GM18951 (cell line): ENCODE measurements around the gene RNF166.

Experiments
- POLR2A ChIP-seq: IDR thresholded peaks from 4 replicates; pipeline ENCODE4 v1.6.1; 2011; ENCODE audit warnings: mild to moderate bottlenecking; ENCODE audit not compliant: insufficient read length, insufficient read depth; ENCODE audit errors: extremely low read depth
- in situ Hi-C: fragments of 300-500 bp; cut with MboI; formaldehyde crosslinking; loops from one replicate; pipeline ENCODE4 v1.12.0; 2022; ENCODE audit warnings: low sequenced_read_pairs, mixed read lengths, inconsistent platforms; ENCODE audit not compliant: unreplicated experiment

The RNF166 gene

DNA sequence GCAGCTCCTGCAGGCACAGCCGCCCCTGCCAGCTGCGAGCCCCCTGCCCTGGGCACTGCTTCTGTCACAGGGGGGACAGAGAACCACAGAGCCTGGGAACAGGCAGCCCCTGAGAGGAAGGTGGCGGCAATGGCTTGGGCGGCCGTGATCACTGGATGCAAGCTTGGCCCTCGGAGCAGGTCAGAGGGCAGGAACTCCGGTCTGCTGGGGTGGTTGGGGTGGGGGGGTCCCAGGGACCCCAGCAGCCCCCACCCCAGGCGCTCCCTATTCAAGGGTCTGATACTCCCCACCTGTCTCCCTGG, 53.5 kb downstream of the RNF166 start:
- in situ Hi-C loops: no loop called here
- TF ChIP-seq POLR2A: no peak

DNA sequence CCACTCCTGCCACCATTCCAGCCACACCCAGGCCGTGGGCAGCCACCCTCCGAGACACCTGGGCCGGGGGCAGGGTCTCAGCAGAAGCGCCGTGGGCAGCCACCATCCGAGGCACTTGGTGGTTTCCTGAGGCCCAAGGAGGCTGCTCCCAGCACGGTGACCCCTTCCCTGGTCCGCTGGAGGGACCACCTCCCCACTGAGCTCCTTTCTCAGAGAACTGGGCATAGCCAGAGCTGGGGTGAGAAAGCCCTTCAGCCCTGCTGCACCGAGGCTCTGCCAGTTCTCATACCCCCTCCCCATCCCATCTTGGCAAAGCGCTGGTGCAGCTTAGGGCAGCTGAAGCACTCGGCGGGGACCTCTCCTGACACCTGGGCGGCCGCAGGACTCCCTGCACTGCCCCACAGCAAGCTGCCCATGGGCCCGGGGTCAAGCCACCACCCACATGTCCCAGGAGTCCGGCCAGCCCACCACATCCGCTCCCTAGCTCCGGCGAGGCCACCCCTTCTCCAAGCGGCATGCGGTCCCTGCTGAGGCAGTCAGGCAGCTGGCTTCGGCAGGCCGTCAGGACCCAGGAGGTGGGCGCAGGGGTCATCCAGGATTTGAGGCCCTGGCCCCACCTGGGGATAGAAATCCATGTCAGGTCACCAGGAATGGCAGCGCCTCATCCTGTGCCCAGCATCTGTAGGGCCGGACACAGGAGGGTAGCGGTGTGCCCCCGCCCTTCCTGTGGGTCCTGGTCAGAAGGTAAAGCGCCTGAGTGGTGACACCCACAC, 54.0 kb downstream of the RNF166 start:
- in situ Hi-C loops: no loop called here
- no peak for TF ChIP-seq POLR2A

DNA sequence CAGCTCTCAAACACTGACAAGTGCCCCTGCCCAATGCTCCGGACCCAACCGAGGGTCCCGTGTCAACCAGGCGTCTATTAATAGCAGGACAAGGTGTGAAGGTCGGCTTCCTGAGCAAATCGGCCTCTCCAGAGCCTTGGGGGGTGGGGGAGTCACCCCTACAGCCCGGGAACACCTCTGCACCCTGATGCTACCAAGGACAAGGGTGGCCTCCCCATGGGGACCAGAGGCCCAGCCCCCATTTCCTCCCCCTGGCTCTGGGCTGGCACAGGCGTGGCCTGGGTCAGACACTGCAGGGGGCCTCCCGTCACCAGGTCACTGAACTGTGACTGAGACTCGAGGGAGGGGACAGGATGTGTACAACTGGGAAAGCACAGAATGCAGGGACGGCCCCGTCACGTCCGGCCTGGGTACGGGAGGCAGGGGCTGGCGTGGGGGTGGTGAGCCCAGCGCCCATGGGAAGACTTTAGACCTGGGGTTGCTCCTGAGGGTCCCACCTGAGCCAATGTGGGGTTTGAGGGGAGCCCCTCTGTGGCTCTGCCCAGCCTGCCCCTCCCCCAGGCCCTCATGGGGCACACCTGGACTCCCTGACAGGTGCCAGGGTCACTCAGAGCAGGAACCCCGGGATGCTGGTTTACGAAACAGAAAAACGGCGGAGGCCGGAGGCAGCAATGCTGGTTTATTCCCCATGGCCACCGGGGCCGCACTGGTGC, 54.8 kb downstream of the RNF166 start:
- TF ChIP-seq POLR2A: peak; percentile 83
- in situ Hi-C loops: no loop called here

DNA sequence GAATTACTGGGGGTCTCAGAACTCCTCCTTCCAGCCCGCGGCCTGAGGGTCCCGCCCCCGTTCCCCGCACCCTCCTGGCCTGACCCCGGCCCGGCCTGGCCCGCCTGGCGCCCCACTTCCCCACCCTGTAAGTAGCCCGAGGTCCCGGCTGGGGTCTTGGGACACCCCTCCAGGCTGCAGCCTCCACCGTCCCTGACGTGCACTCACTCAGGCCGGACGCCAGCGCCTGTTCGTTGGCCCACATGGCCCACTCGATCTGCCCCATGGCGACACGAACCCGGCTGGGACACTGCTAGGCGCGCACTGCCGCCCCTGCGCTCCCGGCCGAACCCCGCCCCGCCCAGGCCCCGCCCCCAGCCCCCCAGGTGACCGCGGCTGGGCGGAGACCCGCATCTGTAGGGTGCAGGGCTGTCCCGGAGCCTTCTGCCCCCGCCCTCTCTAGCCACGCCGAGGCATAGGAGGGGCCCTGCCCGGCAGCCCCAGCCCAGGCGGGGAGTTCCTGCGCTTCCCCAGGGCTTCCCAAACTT, 55.4 kb downstream of the RNF166 start, which contains the start of gene CYBA:
Gene CYBA (minus strand): TSS at position 305 of the 527 bp plus-strand sequence. CDS start 40 bp downstream, at position 265.
- in situ Hi-C loops: no loop called here
- TF ChIP-seq POLR2A: peak; percentile 92

DNA sequence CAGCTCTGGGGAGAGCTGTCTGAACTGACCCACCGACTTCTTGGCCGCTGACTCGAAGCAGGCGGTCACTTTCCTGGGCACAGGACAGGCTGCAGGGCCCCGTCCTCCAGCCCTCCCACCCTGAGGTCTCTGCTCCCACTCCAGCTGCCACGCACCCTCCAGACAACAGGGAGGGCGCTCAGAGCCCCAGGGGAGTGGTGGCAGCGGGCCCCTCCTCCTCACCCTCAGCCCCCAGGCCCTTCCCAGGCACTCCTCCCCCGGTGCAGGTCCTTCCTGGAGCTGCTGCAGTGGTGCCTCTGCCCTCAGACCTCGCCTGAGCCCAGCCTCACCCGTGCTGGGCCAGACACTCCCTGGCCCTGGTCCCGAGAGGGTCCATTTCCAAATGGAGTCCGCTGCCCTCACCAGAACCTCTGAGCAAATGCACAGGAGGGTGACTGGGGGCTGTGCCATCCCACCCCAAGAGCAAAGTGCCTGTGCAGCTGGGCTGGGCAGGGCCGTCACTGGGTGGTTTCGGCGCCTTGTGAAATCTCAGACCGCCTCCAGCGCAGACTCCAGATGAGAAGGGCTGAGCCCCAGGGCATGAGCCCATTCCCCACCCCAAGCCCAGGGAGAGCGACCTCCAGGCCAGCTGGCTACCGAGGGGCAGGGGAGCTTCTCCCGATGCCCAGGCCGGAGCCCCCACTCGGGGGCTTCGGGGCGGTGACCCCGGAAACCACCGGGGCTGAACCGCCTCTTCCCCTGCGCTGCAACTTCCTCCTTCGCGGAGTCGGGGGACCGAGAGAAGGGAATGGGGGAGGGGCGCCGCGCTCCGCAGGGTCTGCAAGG, 56.1 kb downstream of the RNF166 start:
- in situ Hi-C loops: no loop called here
- no peak for TF ChIP-seq POLR2A

DNA sequence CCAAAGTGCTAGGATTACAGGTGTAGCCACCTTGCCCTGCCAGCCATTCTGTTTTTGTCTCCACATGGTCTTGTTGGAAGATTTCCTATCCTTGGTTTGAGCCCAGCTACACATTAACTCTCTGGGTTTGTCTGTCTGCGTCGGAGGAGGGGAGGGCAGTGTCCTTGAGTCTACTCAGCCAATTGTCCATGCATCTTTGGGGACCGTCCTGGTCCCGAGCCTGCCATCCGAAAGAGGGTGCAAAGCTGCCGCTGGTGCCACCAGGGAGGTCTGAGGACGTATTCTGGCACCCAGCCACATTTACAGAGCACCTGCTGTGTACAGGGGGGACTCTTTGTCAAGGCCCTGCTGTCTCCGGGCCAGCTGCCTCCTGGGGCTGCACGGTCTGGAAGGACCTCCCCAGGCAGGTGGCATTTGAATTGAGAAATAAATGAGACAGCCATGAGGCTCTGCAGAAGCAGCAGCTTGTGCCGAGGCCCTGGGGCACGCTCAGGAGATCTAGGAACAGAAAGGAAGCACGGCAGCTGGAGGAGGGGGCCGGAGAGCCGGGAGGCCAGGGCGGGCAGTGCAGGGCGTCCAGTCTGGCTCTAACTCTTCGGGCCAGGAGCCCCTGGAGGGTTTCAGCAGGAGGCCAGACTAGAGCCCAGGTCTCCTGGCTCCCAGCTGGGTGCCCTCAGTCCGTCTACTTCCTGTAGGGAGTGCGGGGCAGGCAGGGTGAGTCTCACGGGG, 56.8 kb downstream of the RNF166 start:
- in situ Hi-C loops: no loop called here
- peak; percentile 25 for TF ChIP-seq POLR2A

DNA sequence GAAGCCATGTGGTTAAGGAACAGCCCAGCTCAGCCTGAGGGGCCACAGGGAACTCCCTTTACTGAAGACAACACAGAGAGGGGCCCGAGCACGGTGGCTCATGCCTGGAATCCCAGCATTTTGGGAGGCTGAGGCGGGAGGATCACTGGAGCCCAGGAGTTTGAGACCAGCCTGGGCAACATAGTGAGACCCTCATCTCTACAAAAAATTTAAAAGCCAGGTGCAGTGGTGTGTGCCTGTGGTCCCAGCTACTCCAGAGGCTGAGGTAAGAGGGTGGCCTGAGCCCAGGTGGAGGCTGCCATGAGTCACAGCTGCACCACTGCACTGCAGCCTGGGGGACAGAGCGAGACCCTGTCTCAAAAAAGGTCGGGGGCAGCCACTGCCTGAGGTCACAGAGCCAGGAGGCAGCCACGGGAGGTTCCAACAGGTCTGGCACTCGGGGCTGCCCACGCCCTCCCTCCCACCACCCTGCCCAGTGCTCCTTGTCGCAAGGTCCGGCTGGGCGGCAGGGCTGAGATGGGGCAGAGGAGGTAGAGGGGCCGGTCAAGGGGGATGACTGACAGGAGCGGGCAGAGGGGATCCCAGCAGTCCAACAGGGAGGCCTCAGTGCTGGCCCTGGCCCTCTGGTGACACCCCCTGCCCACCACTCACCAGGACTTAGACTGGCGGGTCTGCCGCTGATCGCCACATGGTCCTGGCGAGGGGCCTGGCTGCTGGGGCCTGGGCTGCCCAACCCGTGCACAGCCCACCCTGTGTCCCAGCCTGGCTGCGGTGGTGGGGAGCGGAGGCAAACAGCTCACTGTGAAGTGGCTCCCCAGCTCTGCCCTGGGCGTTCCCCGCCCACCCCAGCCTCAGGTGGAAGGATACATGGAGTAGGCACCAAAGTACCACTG, 58.8 kb downstream of the RNF166 start:
- in situ Hi-C loops: no loop called here

More for the DNA sequence above, 58.8 kb downstream of the RNF166 start:
- no peak for TF ChIP-seq POLR2A
